Mesendoderm (in vitro differentiated cells): ENCODE results near the gene NEK7.

Experiments used
- DNase-seq: peaks from one replicate; pipeline ENCODE4 v3.0.0; 2013
- H2AK5ac ChIP-seq: 2 replicates; pipeline ENCODE4 v1.6.1; 2013; ENCODE audit warnings: low read length, inconsistent platforms
- H2BK120ac ChIP-seq: 2 replicates; pipeline ENCODE4 v1.6.1; 2013; ENCODE audit warnings: low read depth, mild to moderate bottlenecking, low read length, moderate library complexity, mixed read lengths
- H2BK15ac ChIP-seq: replicated peaks from 2 replicates; pipeline ENCODE4 v1.6.1; 2013; ENCODE audit warnings: low read depth, mild to moderate bottlenecking, moderate library complexity
- H2BK5ac ChIP-seq: 2 replicates; pipeline ENCODE4 v1.6.1; 2013; ENCODE audit warnings: low read length, inconsistent platforms
- H3K18ac ChIP-seq: 2 replicates; pipeline ENCODE4 v1.6.1; 2013; ENCODE audit warnings: mild to moderate bottlenecking, low read length, mixed read lengths
- H3K23ac ChIP-seq: one replicate; pipeline ENCODE4 v1.6.1; 2013; ENCODE audit warnings: low read length
- H3K27ac ChIP-seq: 2 replicates; pipeline ENCODE4 v1.5.1; 2013; ENCODE audit warnings: low read depth, mild to moderate bottlenecking, inconsistent platforms, low read length, moderate library complexity
- H3K27me3 ChIP-seq: 2 replicates; pipeline ENCODE4 v1.6.1; 2013; ENCODE audit warnings: low read length, control low read depth, mild to moderate bottlenecking, inconsistent platforms; ENCODE audit not compliant: insufficient read depth, poor library complexity
- H3K36me3 ChIP-seq: 2 replicates; pipeline ENCODE4 v1.6.1; 2013; ENCODE audit warnings: low read length, inconsistent platforms; ENCODE audit not compliant: control insufficient read depth, insufficient read depth
- H3K4ac ChIP-seq: one replicate; pipeline ENCODE4 v1.6.1; 2013; ENCODE audit warnings: low read depth, mild to moderate bottlenecking, low read length, moderate library complexity
- H3K4me1 ChIP-seq: 2 replicates; pipeline ENCODE4 v1.6.1; 2013; ENCODE audit warnings: low read depth, low read length, inconsistent platforms; ENCODE audit not compliant: control insufficient read depth
- H3K4me2 ChIP-seq: 2 replicates; pipeline ENCODE4 v1.6.1; 2013; ENCODE audit warnings: low read length
- H3K4me3 ChIP-seq: 2 replicates; pipeline ENCODE4 v1.5.1; 2013; ENCODE audit warnings: mild to moderate bottlenecking, low read length
- H3K56ac ChIP-seq: one replicate; pipeline ENCODE4 v1.6.1; 2013; ENCODE audit warnings: low read length
- H3K79me1 ChIP-seq: 2 replicates; pipeline ENCODE4 v1.6.1; 2013; ENCODE audit warnings: low read length, inconsistent platforms
- H3K79me2 ChIP-seq: 2 replicates; pipeline ENCODE4 v1.6.1; 2013; ENCODE audit warnings: mild to moderate bottlenecking, low read length; ENCODE audit not compliant: control insufficient read depth, insufficient read depth
- H3K9ac ChIP-seq: 2 replicates; pipeline ENCODE4 v1.6.1; 2013; ENCODE audit warnings: low read length, inconsistent platforms
- H4K5ac ChIP-seq: one replicate; pipeline ENCODE4 v1.6.1; 2013; ENCODE audit warnings: low read length
- H4K8ac ChIP-seq: one replicate; pipeline ENCODE4 v1.6.1; 2013; ENCODE audit warnings: low read depth, mild to moderate bottlenecking, control low read depth, low read length, moderate library complexity
- WGBS: extraction: QIAGEN DNeasy Blood & Tissue Kit; methylation state at CpG from one replicate; pipeline ENCODE4 v1.1.7; 2013; ENCODE audit warnings: low lambda C conversion rate, missing lambda C conversion rate; ENCODE audit not compliant: insufficient coverage; ENCODE audit errors: extremely low coverage; 5-methylcytosine and 5-hydroxymethylcytosine counted together

NEK7 gene

GRCh38 chr1:198254948-198255347 is 98.2 kb downstream of the NEK7 start:
- Histone ChIP-seq H3K27me3 (no peaks in the 10 kb centered on the region), H3K79me1 (no peaks in the 10 kb centered on the region), H3K4me1 (no peaks in the 10 kb centered on the region)

GRCh38 chr1:198255784-198256183 is 99.0 kb downstream of the NEK7 start:
- no peak overlapping the region for H4K5ac ChIP-seq
- H3K27ac ChIP-seq: no peak overlapping the region
- no peaks in the 10 kb centered on the region for H3K4me1 ChIP-seq
- H3K56ac ChIP-seq: no peak overlapping the region
- no peak overlapping the region for H3K4ac ChIP-seq
- H3K4me2 ChIP-seq: no peak overlapping the region
- no peak overlapping the region for H3K23ac ChIP-seq
- H3K18ac ChIP-seq: no peak overlapping the region
- H3K27me3 ChIP-seq: no peaks in the 10 kb centered on the region
- no peaks in the 10 kb centered on the region for H3K79me2 ChIP-seq
- H2BK15ac ChIP-seq: no peak overlapping the region
- H2AK5ac ChIP-seq: no peak overlapping the region
- no peak overlapping the region for H3K9ac ChIP-seq
- H3K4me3 ChIP-seq: no peak overlapping the region
- H2BK5ac ChIP-seq: no peak overlapping the region
- no peak overlapping the region for H4K8ac ChIP-seq
- WGBS: no CpG with 5 or more reads among the region's 1 CpG
- H2BK120ac ChIP-seq: no peak overlapping the region
- H3K79me1 ChIP-seq: no peaks in the 10 kb centered on the region
- DNase-seq: no peak
- H3K36me3 ChIP-seq: no peaks in the 10 kb centered on the region

More at GRCh38 chr1:198254948-198255347, 98.2 kb downstream of the NEK7 start:
- Histone ChIP-seq H3K56ac (no peak overlapping the region), H3K4ac (no peak overlapping the region), H2AK5ac (no peak overlapping the region), H3K79me2 (no peaks in the 10 kb centered on the region), H3K36me3 (no peaks in the 10 kb centered on the region), H2BK5ac (no peak overlapping the region), H4K5ac (no peak overlapping the region), H4K8ac (no peak overlapping the region), H3K9ac (no peak overlapping the region), H3K4me3 (no peak overlapping the region), H2BK15ac (no peak overlapping the region), H2BK120ac (no peak overlapping the region), H3K27ac (no peak overlapping the region), H3K4me2 (no peak overlapping the region), H3K18ac (no peak overlapping the region), H3K23ac (no peak overlapping the region)
- no peak for DNase-seq
- no CpG with 5 or more reads among the region's 1 CpG for whole genome bisulfite sequencing

- Histone ChIP-seq H2BK120ac (no peak overlapping the region), H2BK5ac (no peak overlapping the region), H4K8ac (no peak overlapping the region), H3K4me2 (no peak overlapping the region), H3K4me3 (no peak overlapping the region), H3K36me3 (no peaks in the 10 kb centered on the region), H3K79me1 (no peaks in the 10 kb centered on the region), H2AK5ac (no peak overlapping the region), H3K18ac (no peak overlapping the region), H3K27ac (no peak overlapping the region), H4K5ac (no peak overlapping the region), H3K9ac (no peak overlapping the region), H3K4me1 (no peaks in the 10 kb centered on the region), H3K27me3 (no peaks in the 10 kb centered on the region), H3K79me2 (no peaks in the 10 kb centered on the region), H3K4ac (no peak overlapping the region), H3K56ac (no peak overlapping the region), H3K23ac (no peak overlapping the region), H2BK15ac (no peak overlapping the region)
- no peak for DNase-seq
These were observed 101.7 kb downstream of the NEK7 start for GRCh38 chr1:198258491-198258890.

GRCh38 chr1:198259333-198260074 is 102.7 kb downstream of the NEK7 start:
- WGBS: no CpG with 5 or more reads among the region's 3 CpGs

GRCh38 chr1:198261886-198262285 is 105.1 kb downstream of the NEK7 start:
- H2AK5ac ChIP-seq: no peak overlapping the region
- no peak overlapping the region for H2BK15ac ChIP-seq
- no peak overlapping the region for H4K5ac ChIP-seq
- no peak overlapping the region for H3K4ac ChIP-seq
- no peaks in the 10 kb centered on the region for H3K79me1 ChIP-seq
- no peak overlapping the region for H3K27ac ChIP-seq
- no peak for DNase-seq
- H2BK5ac ChIP-seq: no peak overlapping the region
- H3K4me1 ChIP-seq: peaks cover 2% of the 10 kb centered on the region
- no peak overlapping the region for H3K18ac ChIP-seq
- H2BK120ac ChIP-seq: no peak overlapping the region
- no peak overlapping the region for H3K4me3 ChIP-seq
- no peaks in the 10 kb centered on the region for H3K79me2 ChIP-seq
- no peak overlapping the region for H3K4me2 ChIP-seq
- no peaks in the 10 kb centered on the region for H3K36me3 ChIP-seq
- H3K56ac ChIP-seq: no peak overlapping the region
- H3K27me3 ChIP-seq: no peaks in the 10 kb centered on the region
- no peak overlapping the region for H3K23ac ChIP-seq
- no peak overlapping the region for H4K8ac ChIP-seq
- no peak overlapping the region for H3K9ac ChIP-seq

More at GRCh38 chr1:198259333-198260074, 102.7 kb downstream of the NEK7 start:
- Histone ChIP-seq H3K36me3 (no peaks in the 10 kb centered on the region), H4K8ac (no peak overlapping the region), H3K18ac (no peak overlapping the region), H4K5ac (no peak overlapping the region), H3K4me1 (no peaks in the 10 kb centered on the region), H3K4me3 (no peak overlapping the region), H2BK5ac (no peak overlapping the region), H3K23ac (no peak overlapping the region), H3K56ac (no peak overlapping the region), H3K79me1 (no peaks in the 10 kb centered on the region), H2BK120ac (no peak overlapping the region), H3K27ac (no peak overlapping the region), H3K4ac (no peak overlapping the region), H3K4me2 (no peak overlapping the region), H2BK15ac (no peak overlapping the region), H3K79me2 (no peaks in the 10 kb centered on the region), H3K9ac (no peak overlapping the region), H3K27me3 (no peaks in the 10 kb centered on the region), H2AK5ac (no peak overlapping the region)
- no peak for DNase-seq

GRCh38 chr1:198263186-198263585 is 106.4 kb downstream of the NEK7 start:
- Histone ChIP-seq H4K8ac (no peak overlapping the region), H2BK5ac (no peak overlapping the region), H3K79me2 (no peaks in the 10 kb centered on the region), H2AK5ac (no peak overlapping the region), H3K4me2 (no peak overlapping the region), H3K23ac (no peak overlapping the region), H3K79me1 (no peaks in the 10 kb centered on the region), H3K4ac (no peak overlapping the region), H2BK15ac (no peak overlapping the region), H3K56ac (no peak overlapping the region), H3K27me3 (no peaks in the 10 kb centered on the region), H3K18ac (no peak overlapping the region), H3K4me3 (no peak overlapping the region), H3K27ac (no peak overlapping the region), H3K36me3 (no peaks in the 10 kb centered on the region), H3K4me1 (peaks cover 2% of the 10 kb centered on the region), H3K9ac (no peak overlapping the region), H4K5ac (no peak overlapping the region), H2BK120ac (no peak overlapping the region)
- WGBS: no CpG with 5 or more reads among the region's 5 CpGs
- no peak for DNase-seq
